Measurements from ENCODE around the gene GIT1.
A peak's percentile ranks its signal among the peaks of the same experiment; 100 is the strongest.

GIT1 gene

DNA sequence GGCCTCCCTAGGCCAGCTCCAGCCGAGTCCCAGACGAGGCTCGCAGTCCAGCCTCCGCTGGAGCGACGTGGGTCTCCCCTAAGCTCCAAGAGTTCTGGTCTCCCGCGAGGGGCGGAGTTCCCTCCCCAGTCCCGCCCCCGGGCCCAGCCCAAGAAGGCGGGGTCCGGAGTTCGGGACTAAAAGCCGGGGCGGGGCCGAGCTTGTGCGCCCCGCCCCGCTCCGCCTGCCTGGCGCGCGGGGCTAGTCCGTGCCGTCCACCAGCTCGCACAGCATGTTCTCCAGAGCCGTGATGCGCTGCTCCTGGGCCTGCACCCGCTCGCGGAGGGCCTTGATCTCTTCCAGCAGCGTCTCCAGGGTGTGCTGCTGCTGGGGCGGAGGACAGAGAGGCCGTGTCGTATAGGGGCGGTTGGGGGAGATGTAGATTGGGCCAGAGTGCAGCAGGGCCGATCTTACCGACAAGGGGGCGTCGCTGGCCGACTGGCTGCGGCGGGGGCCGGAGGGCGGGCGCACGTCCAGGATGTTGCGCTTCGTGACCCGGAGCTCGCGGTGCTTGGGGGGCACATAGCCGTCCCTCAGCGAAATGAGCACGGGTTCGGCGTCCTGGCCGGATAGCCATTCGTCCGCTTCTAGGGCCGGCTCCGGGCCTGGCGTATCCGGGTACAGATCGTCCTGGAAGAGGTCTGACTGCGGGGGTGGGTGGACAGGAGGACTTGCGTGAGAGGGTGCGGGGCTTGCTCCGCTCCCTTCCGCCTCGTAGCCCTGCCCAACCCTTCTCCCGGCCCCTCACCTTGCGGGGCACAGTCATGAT, 26.2 kb upstream of the GIT1 start:
- peak overlapping the region; percentile 70 for H3K27ac ChIP-seq
- no peak for TF ChIP-seq ZFX (IDR thresholded peaks at IDR 0.05; ENCODE audit: borderline replicate concordance)
- TF ChIP-seq, protein P1, sequence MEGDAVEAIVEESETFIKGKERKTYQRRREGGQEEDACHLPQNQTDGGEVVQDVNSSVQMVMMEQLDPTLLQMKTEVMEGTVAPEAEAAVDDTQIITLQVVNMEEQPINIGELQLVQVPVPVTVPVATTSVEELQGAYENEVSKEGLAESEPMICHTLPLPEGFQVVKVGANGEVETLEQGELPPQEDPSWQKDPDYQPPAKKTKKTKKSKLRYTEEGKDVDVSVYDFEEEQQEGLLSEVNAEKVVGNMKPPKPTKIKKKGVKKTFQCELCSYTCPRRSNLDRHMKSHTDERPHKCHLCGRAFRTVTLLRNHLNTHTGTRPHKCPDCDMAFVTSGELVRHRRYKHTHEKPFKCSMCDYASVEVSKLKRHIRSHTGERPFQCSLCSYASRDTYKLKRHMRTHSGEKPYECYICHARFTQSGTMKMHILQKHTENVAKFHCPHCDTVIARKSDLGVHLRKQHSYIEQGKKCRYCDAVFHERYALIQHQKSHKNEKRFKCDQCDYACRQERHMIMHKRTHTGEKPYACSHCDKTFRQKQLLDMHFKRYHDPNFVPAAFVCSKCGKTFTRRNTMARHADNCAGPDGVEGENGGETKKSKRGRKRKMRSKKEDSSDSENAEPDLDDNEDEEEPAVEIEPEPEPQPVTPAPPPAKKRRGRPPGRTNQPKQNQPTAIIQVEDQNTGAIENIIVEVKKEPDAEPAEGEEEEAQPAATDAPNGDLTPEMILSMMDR (IDR thresholded peaks at IDR 0.05): no peak

- TF ChIP-seq, protein P1 (IDR thresholded peaks at IDR 0.05): no peak
- TF ChIP-seq ZFX (IDR thresholded peaks at IDR 0.05; ENCODE audit: borderline replicate concordance): no peak
- no peak overlapping the region for H3K27ac ChIP-seq
Observed at GRCh38 chr17:29615048-29615385, 25.6 kb upstream of the GIT1 start.

- H3K27ac ChIP-seq: no peak overlapping the region
- TF ChIP-seq ZFX (IDR thresholded peaks at IDR 0.05; ENCODE audit: borderline replicate concordance): no peak
- TF ChIP-seq, protein P1 (IDR thresholded peaks at IDR 0.05): no peak
Observed at GRCh38 chr17:29614349-29615047, 25.1 kb upstream of the GIT1 start.

DNA sequence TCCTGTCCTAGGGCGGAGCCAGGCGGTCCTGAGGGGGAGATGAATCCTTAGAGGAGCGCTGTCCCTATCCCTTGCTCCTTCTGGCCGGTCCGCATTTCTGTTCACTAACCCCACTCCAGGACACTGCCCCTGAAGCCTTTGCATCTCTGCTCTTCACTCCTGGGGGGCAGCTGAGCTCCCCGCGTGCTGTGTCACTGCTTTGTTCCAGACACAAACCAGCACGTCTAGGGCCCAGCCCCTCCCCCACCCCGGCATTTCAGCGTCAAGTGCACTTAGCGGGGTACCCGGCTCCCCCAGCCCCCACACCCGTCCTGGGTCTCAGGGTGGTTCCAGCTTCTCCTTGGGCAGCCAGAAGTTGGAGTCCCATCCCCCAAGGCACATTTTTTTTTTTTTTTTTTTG, 24.4 kb upstream of the GIT1 start:
- H3K27ac ChIP-seq: 0 out of 2 replicates have a peak overlapping the region, but pooled peaks have one; percentile 20

GRCh38 chr17:29613352-29613837, 23.9 kb upstream of the GIT1 start:
- 0 out of 2 replicates have a peak overlapping the region, but pooled peaks have one; percentile 20 for H3K27ac ChIP-seq
- TF ChIP-seq, protein P1 (IDR thresholded peaks at IDR 0.05): peak; percentile 80
- no peak for TF ChIP-seq ZFX (IDR thresholded peaks at IDR 0.05; ENCODE audit: borderline replicate concordance)

More for the DNA sequence above, 24.4 kb upstream of the GIT1 start:
- TF ChIP-seq, protein P1 (IDR thresholded peaks at IDR 0.05): no peak
- no peak for TF ChIP-seq ZFX (IDR thresholded peaks at IDR 0.05; ENCODE audit: borderline replicate concordance)

DNA sequence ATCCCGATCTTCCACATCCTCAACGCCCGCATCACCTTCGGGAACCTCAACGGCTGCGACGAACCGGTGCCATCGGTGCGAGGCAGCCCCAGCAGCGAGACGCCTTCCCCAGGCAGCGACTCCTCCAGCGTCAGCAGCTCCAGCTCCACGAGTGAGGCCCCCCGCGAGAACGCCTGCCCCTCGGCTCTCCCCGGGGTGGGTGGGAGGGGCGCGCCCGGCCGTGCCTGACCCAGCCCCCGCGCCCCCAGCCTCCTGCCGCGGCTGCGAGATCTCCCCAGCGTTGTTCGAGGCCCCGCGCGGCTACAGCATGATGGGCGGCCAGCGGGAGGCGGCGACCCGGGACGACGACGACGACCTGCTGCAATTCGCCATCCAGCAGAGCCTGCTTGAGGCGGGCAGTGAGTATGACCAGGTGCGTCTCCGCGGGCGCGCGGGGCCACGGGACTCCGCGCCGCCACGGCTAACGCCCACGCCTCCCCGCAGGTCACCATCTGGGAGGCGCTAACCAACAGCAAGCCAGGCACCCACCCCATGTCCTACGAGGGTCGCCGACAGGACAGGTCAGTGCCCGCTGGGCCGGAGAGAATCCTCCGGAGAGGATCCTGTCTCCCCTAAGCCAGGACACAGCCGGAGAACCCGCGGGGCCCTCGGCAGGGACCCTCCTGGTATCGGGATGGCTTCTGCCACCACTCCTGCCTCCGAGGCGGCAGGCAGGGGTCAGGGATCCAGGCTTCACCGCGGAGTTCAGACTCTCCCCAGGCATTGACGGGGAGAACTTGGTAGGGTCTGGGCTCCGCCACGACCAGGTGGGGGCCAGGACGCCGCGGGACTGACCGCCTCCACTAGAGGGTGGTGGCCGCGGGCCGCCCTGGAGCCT, 23.2 kb upstream of the GIT1 start:
- 0 out of 2 replicates have a peak overlapping the region, but pooled peaks have one; percentile 20 for H3K27ac ChIP-seq
- TF ChIP-seq, protein P1 (IDR thresholded peaks at IDR 0.05): no peak
- TF ChIP-seq ZFX (IDR thresholded peaks at IDR 0.05; ENCODE audit: borderline replicate concordance): no peak

All from 22Rv1 (cell line).